ENCODE measurements around the gene POLRMT. TPM values are rescaled to one million over a fixed set of nuclear protein-coding genes. Genes with fewer than 3 reads are reported as not detected.
"Not testable (repeated sequence)": the region's sequence is repeated elsewhere in the genome, so short reads cannot be mapped to it uniquely, and the experiment has no call there.

The POLRMT gene
- total and polyA plus RNA-seq, 2 experiments from 2014 or later: 38.7 to 60.7 TPM

DNA sequence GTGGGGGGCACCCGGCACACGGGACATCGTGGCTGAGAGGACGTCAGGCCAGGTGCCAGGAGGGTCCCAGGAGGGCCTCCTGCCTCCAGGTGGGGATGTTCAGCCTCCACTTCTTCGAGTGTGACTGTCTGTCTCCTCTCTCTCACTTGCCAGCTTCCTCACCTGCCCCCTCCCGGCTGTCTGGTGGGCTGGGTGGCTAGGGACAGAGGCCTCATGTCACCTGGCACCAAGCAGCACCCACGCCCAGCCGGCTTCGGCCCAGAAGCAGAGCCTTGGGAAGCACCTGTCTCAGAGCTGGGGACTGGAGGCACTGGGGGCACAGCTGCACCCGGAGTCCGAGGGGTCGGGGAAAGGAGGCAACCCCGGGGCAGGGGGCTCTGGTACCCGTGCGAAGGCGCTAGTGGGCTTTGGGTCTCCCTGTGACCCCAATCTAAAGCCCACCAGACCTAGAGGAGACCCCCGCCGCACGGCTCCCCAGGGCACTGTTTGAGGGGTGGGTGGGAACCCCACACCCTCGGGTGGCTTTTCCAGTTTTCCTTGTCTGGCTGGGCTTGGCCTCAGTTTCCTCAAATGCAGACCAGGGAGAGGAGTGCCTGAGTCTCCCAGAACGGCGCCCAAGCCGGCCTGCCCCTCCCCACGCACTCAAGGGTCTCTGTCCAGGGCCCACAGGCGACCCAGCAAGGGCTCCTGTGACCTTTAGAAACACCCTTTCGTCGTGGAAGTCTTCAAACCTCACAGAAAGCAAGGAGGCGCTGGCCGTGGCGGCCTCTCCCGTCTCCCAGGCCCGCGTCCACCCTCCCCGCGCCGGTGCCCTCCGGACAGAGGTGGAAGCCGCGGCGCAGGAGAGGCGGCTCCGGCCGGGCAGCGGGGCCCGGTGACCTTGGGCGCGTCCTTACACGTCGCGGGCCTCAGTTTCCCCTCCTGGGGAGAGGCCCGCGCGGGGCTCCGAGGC lies 44.3 kb downstream of the POLRMT start:
- no peak overlapping the region for H3K4me3 ChIP-seq
- TF ChIP-seq, protein P1, sequence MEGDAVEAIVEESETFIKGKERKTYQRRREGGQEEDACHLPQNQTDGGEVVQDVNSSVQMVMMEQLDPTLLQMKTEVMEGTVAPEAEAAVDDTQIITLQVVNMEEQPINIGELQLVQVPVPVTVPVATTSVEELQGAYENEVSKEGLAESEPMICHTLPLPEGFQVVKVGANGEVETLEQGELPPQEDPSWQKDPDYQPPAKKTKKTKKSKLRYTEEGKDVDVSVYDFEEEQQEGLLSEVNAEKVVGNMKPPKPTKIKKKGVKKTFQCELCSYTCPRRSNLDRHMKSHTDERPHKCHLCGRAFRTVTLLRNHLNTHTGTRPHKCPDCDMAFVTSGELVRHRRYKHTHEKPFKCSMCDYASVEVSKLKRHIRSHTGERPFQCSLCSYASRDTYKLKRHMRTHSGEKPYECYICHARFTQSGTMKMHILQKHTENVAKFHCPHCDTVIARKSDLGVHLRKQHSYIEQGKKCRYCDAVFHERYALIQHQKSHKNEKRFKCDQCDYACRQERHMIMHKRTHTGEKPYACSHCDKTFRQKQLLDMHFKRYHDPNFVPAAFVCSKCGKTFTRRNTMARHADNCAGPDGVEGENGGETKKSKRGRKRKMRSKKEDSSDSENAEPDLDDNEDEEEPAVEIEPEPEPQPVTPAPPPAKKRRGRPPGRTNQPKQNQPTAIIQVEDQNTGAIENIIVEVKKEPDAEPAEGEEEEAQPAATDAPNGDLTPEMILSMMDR (IDR thresholded peaks at IDR 0.05; ENCODE audit: poor library complexity): no peak
- TF ChIP-seq EZH2phosphoT487 (IDR thresholded peaks at IDR 0.05; ENCODE audit: low read depth, severe bottlenecking, unreplicated experiment) (no peak), EZH2 (IDR thresholded peaks at IDR 0.05; ENCODE audit: borderline replicate concordance) (peak; percentile 54)
- WGBS (ENCODE audit: low lambda C conversion rate, missing lambda C conversion rate): 24% methylated on average over 46 of the region's 54 CpGs
- H3K4me2 ChIP-seq: peak overlapping the region; percentile 77
- H3K9me3 ChIP-seq (ENCODE audit: low read depth): no peaks in the 10 kb centered on the region
- no peak overlapping the region for H3K27ac ChIP-seq
- no peaks in the 10 kb centered on the region for H3K4me1 ChIP-seq (ENCODE audit: insufficient read depth)
- no peaks in the 10 kb centered on the region for H3K36me3 ChIP-seq (replicated peaks; ENCODE audit: insufficient read depth, low read depth)
- peaks cover 38% of the 10 kb centered on the region for H3K27me3 ChIP-seq
- H4K20me1 ChIP-seq (ENCODE audit: insufficient read depth, poor library complexity, severe bottlenecking): no peaks in the 10 kb centered on the region
- no peaks in the 10 kb centered on the region for H3K79me2 ChIP-seq
- no peak overlapping the region for H2AFZ ChIP-seq
- no peaks in the 10 kb centered on the region for H3K9me2 ChIP-seq (replicated peaks; ENCODE audit: insufficient read depth)
- no peak for DNase-seq (ENCODE audit: low spot score)

GRCh38 chr19:588093-588740 lies 45.1 kb downstream of the POLRMT start:
- peak; percentile 82 for DNase-seq (ENCODE audit: low spot score)
- peaks cover 37% of the 10 kb centered on the region for H3K27me3 ChIP-seq
- H3K4me2 ChIP-seq: no peak overlapping the region
- H3K4me3 ChIP-seq: no peak overlapping the region
- H3K9me3 ChIP-seq (ENCODE audit: low read depth): no peaks in the 10 kb centered on the region
- H3K79me2 ChIP-seq: no peaks in the 10 kb centered on the region
- no peaks in the 10 kb centered on the region for H4K20me1 ChIP-seq (ENCODE audit: insufficient read depth, poor library complexity, severe bottlenecking)
- no peaks in the 10 kb centered on the region for H3K9me2 ChIP-seq (replicated peaks; ENCODE audit: insufficient read depth)
- TF ChIP-seq EZH2 (IDR thresholded peaks at IDR 0.05; ENCODE audit: borderline replicate concordance): no peak
- TF ChIP-seq, protein P1 (IDR thresholded peaks at IDR 0.05; ENCODE audit: poor library complexity): peak; percentile 52
- 34% methylated on average over 40 of the region's 41 CpGs for WGBS (ENCODE audit: low lambda C conversion rate, missing lambda C conversion rate)
- H3K36me3 ChIP-seq (replicated peaks; ENCODE audit: insufficient read depth, low read depth): no peaks in the 10 kb centered on the region
- H3K27ac ChIP-seq: no peak overlapping the region
- no peak overlapping the region for H2AFZ ChIP-seq
- no peaks in the 10 kb centered on the region for H3K4me1 ChIP-seq (ENCODE audit: insufficient read depth)

DNA sequence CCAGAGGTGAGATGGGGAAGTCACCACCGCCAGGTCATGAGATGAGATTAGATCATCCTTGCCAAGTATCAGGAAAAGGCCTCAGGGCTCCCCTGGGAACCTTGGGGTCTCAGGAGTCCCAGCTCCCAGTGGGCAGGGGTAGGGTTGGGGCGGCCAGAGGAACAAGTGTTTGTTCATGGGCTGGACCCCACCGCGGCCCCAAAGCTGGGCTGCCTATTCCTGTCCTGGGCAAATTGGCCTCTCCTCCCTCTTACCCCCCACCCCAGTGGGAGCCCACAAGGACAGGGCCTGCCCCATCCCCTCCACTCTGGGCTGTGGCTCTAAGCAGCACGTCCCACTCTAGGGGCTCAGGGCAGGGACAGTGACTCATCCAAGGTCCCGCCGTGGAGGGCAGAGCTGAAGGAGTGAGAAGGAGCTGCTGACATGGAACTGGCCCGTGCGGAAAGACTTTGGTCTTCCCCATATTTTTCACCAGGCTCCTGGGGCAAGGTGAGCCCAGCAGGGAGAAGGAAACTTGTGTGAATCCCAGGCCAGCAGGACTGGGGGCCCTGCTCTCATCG lies 47.7 kb downstream of the POLRMT start:
- Histone ChIP-seq H3K27ac (no peak overlapping the region), H3K9me3 (ENCODE audit: low read depth) (no peaks in the 10 kb centered on the region), H3K27me3 (peaks cover 19% of the 10 kb centered on the region), H3K9me2 (replicated peaks; ENCODE audit: insufficient read depth) (no peaks in the 10 kb centered on the region), H3K79me2 (no peaks in the 10 kb centered on the region), H2AFZ (no peak overlapping the region), H3K36me3 (replicated peaks; ENCODE audit: insufficient read depth, low read depth) (no peaks in the 10 kb centered on the region), H4K20me1 (ENCODE audit: insufficient read depth, poor library complexity, severe bottlenecking) (peaks cover 11% of the 10 kb centered on the region), H3K4me3 (no peak overlapping the region), H3K4me1 (ENCODE audit: insufficient read depth) (no peaks in the 10 kb centered on the region), H3K4me2 (no peak overlapping the region)
- no peak for TF ChIP-seq EZH2phosphoT487 (IDR thresholded peaks at IDR 0.05; ENCODE audit: low read depth, severe bottlenecking, unreplicated experiment)
- no peak for TF ChIP-seq EZH2 (IDR thresholded peaks at IDR 0.05; ENCODE audit: borderline replicate concordance)
- TF ChIP-seq, protein P1 (IDR thresholded peaks at IDR 0.05; ENCODE audit: poor library complexity): no peak
- no peak for DNase-seq (ENCODE audit: low spot score)
- WGBS (ENCODE audit: low lambda C conversion rate, missing lambda C conversion rate): 66% methylated on average over 7 of the region's 10 CpGs

GRCh38 chr19:585146-585545 lies 48.2 kb downstream of the POLRMT start:
- WGBS (ENCODE audit: low lambda C conversion rate, missing lambda C conversion rate): 84% methylated on average over 13 of the region's 34 CpGs
- not testable (repeated sequence) for H3K27ac ChIP-seq; H3K9me3 ChIP-seq (ENCODE audit: low read depth); H3K79me2 ChIP-seq; H3K4me3 ChIP-seq; H3K36me3 ChIP-seq (replicated peaks; ENCODE audit: insufficient read depth, low read depth); H3K9me2 ChIP-seq (replicated peaks; ENCODE audit: insufficient read depth); DNase-seq (ENCODE audit: low spot score); H3K4me1 ChIP-seq (ENCODE audit: insufficient read depth); H2AFZ ChIP-seq; H3K4me2 ChIP-seq
- H4K20me1 ChIP-seq (ENCODE audit: insufficient read depth, poor library complexity, severe bottlenecking): peaks cover 16% of the 10 kb centered on the region
- H3K27me3 ChIP-seq: peaks cover 16% of the 10 kb centered on the region

All from hepatocyte (in vitro differentiated cells).